GM10248 (cell line): Measurements from ENCODE around the gene INSRR.

ENCODE experiments used
- CTCF ChIA-PET: fragments of 300-600 bp; sonication (Branson Sonifier 250); formaldehyde crosslinking; extraction: SDS; loops from one replicate; lab custom pipeline; 2021; ENCODE audit warnings: antibody characterized with exemption; lab: Yijun Ruan, JAX
- POLR2A ChIA-PET: fragments of 350-650 bp; sonication (Branson Sonifier 250); formaldehyde crosslinking; extraction: SDS; loops from one replicate; lab custom pipeline; 2020; ENCODE audit warnings: antibody characterized with exemption; lab: Yijun Ruan, JAX
- DNase-seq: peaks from one replicate; pipeline ENCODE4 v3.0.0; 2012; ENCODE audit errors: extremely low spot score
- TF ChIP-seq, protein P1 (sequence below): IDR thresholded peaks from 2 replicates; pipeline ENCODE4 v1.5.1; 2012; ENCODE audit warnings: mild to moderate bottlenecking, low read depth; ENCODE audit errors: extremely low read depth, missing control alignments, control extremely low read depth

Gene INSRR

DNA sequence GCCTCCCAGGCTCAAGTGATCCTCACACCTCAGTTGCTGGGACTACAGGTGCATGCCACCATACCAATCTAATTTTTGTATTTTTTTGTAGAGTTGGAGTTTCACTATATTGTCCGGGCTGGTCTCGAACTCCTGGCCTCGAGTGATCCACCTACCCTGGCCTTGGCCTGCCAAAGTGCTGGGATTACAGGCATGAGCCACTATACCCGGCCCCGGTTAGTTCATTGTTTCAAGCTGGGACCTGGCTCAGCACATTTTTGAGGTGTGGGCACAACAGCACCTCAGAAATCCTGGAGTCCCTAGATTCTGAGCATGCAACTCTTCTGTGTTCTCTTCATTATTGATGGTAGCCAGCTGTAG lies 63.6 kb downstream of the INSRR start:
- CTCF ChIA-PET: interaction anchor here (1.0 to 10.3 kb wide), 11 partner anchors 10 to 359 kb away, joined by 3 to 131 read pairs (median 8); partner anchors contain the start of genes INSRR, ISG20L2, METTL25B and NTRK1
- TF ChIP-seq, protein P1, sequence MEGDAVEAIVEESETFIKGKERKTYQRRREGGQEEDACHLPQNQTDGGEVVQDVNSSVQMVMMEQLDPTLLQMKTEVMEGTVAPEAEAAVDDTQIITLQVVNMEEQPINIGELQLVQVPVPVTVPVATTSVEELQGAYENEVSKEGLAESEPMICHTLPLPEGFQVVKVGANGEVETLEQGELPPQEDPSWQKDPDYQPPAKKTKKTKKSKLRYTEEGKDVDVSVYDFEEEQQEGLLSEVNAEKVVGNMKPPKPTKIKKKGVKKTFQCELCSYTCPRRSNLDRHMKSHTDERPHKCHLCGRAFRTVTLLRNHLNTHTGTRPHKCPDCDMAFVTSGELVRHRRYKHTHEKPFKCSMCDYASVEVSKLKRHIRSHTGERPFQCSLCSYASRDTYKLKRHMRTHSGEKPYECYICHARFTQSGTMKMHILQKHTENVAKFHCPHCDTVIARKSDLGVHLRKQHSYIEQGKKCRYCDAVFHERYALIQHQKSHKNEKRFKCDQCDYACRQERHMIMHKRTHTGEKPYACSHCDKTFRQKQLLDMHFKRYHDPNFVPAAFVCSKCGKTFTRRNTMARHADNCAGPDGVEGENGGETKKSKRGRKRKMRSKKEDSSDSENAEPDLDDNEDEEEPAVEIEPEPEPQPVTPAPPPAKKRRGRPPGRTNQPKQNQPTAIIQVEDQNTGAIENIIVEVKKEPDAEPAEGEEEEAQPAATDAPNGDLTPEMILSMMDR: no peak
- POLR2A ChIA-PET: interaction anchor here (0.8 kb wide), 1 partner anchor 67 kb away, joined by 4 read pairs; the partner anchor contains the start of genes ISG20L2 and METTL25B
- no peak for DNase-seq

DNA sequence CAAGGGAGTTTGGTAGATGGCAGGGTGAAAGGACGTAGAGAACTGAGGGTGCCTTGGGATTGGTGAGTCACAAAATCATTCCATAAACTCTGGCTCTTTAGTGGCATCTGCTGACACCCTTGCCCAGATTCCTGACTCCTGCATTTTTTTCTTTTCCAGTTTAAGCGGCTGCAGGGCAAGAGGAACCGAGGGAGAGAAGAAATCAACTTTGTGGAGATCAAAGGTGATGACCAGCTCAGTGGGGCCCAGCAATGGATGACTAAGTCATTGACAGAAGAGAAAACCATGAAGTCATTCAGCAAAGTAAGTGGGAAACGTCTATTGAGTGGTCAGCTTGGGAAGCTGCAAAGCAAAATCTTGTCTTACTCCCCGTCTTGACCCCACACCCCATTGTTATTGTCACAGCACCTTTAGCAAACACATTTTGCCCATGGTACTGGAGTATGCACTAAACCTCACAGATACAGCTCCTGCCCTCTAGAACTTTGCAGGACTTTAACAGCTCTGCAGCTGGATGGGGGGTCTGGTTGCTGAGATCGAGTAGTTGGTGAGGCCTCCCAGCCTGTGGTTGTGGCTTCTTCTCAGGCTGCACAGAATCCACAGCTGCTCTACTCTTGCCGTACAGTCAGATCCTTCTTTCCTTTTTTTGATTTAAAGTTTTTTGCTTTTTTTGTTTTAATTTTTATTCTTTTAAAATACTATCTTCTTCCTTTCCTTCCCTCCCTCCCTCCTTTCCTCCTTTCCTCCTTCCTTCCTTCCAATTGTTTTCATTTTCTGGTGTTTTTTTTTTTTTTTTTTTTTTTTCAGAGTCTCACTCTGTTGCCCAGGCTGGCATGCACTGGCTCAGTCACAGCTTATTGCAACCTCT lies 64.2 kb downstream of the INSRR start:
- TF ChIP-seq, protein P1: no peak
- no peak for DNase-seq
- POLR2A ChIA-PET: interaction anchor here (0.8 kb wide), 1 partner anchor 67 kb away, joined by 4 read pairs; the partner anchor contains the start of genes ISG20L2 and METTL25B
- CTCF ChIA-PET: interaction anchor here (1.0 to 10.3 kb wide), 10 partner anchors 10 to 360 kb away, joined by 3 to 131 read pairs (median 16); partner anchors contain the start of genes INSRR, ISG20L2, METTL25B and NTRK1
